Skin epidermis (tissue), 12 donors: Measurements from ENCODE around the gene TRIM72.
A peak's percentile ranks its signal among the peaks of the same experiment; 100 is the strongest.
"Not testable (repeated sequence)": the region's sequence is repeated elsewhere in the genome, so short reads cannot be mapped to it uniquely, and the experiment has no call there.

Experiments used
- H3K27ac ChIP-seq, 21 experiments: fragments of 200-600 bp; sonication (generic) in 11 of 21; one replicate each; pipeline ENCODE4 v1.5.0; 2020; ENCODE audit warnings: mild to moderate bottlenecking in 3 of 21, inconsistent platforms in 2 of 21, moderate library complexity in 2 of 21
- H3K4me3 ChIP-seq, 7 experiments: fragments of 200-600 bp; sonication (generic) in 2 of 7; one replicate each; pipeline ENCODE4 v1.5.0; 2020; ENCODE audit warnings: inconsistent platforms in 2 of 7, mild to moderate bottlenecking in 2 of 7, moderate library complexity in 1 of 7

The TRIM72 gene

DNA sequence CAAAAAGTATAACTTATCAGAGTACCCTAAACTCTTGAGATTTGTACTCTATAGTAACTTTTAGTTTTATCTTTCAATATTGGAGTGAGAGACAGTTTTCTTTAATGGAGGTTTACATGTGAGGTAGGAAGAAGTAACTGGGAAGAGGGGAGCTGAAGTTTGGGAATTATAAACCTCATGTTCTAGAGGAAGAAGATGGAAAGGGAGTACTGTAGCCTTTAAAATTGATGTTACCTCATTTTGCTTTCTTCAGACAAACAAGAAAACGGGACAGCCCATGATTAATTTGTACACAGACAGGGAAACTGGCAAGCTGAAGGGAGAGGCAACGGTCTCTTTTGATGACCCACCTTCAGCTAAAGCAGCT lies 24.5 kb upstream of the TRIM72 start:
- H3K27ac ChIP-seq, result no peak overlapping the region
- no peak overlapping the region for H3K4me3 ChIP-seq

DNA sequence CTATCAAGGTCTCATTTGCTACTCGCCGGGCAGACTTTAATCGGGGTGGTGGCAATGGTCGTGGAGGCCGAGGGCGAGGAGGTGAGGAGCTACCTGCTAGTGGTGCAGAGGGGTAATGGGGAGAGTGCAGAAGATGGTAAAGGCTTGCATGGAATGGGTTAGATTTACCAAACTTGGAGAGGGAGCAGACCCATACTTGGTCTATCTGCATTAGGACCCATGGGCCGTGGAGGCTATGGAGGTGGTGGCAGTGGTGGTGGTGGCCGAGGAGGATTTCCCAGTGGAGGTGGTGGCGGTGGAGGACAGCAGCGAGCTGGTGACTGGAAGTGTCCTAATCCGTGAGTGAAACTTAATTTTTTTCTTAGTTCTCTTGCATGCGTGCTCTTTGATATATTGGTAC lies 23.9 kb upstream of the TRIM72 start:
- H3K4me3 ChIP-seq, result no peak overlapping the region

DNA sequence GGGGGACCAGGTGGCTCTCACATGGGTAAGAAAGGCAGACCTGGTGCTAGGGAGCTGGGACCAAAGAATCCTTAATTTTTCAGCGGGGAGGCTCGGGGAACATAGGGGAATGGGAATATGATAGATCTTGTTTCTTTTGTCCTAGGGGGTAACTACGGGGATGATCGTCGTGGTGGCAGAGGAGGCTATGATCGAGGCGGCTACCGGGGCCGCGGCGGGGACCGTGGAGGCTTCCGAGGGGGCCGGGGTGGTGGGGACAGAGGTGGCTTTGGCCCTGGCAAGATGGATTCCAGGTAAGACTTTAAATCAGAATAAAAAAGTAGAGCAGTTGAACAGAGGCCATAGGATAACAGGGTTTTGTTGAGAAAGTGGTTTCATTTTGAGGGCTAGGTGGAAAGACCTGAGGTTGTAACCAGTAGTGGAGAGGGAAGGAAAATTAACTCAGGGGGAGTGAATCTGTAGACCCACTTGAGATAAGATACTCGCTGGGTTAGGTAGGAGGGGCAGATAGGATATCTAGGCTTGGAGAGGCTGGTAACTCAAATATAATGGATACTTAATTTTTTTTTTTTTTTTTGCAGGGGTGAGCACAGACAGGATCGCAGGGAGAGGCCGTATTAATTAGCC lies 23.0 kb upstream of the TRIM72 start:
- Histone ChIP-seq H3K4me3 (no peak overlapping the region), H3K27ac (no peak overlapping the region)

More for the DNA sequence above, 23.9 kb upstream of the TRIM72 start:
- no peak overlapping the region for H3K27ac ChIP-seq

DNA sequence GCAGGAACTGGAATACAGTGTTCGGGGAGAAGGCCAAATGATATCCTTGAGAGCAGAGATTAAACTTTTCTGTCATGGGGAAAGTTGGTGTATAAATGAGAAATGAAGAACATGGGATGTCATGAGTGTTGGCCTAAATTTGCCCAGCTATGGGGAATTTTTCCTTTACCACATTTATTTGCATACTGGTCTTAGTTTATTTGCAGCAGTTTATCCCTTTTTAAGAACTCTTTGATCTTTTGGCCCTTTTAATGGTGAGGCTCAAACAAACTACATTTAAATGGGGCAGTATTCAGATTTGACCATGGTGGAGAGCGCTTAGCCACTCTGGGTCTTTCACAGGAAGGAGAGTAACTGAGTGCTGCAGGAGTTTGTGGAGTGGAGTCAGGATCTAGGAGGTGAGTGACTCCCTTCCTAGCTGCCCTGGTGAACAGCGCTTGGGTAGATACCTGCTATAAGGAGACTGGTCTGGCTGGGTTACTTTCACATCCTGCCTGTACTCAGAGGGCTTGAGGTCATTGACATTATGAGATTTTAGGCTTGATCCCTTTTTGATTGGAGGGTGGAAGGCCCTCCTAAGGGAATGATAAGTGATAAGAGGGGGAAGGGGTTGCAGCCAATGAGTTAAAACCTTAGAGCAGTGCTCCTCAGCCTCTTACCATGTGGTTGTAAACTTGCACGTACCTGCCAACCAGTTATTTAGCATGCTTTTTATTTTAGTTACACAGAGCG lies 22.1 kb upstream of the TRIM72 start:
- no peak overlapping the region for H3K4me3 ChIP-seq
- H3K27ac ChIP-seq, result no peak overlapping the region

DNA sequence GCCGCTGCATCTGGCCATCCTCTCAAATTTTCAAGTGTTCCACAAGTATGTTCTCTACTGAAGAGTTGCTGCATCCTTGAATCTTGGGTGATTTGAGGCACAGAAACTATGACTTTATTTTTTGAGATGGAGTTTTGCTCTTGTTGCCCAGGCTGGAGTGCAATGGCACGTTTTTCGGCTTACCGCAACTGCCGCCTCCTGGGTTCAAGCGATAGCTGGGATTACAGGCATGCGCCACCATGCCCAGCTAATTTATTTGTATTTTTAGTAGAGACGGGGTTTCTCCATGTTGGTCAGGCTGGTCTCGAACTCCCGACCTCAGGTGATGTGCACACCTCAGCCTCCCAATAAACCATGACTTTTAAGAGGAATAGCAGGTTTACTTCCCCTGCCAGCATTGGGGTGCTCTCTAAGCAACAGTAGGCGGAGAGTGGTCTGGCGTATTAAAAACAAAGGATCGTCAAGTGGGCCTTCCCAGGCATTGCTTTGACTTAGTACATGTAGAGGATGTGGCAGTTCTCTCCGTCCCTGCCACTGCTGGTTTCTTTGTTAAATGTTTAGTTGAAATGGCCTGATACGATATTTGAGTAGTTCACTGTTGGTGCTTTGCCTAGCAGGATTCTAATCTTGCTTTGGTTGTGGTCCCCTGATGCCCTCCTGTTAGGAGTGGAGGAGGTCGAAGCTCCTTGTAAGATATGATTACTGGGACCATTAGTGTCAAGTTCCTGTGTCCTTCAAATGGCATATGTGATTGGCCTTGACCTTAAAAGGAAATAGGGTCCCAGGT lies 20.9 kb upstream of the TRIM72 start:
- no peak overlapping the region for H3K4me3 ChIP-seq

DNA sequence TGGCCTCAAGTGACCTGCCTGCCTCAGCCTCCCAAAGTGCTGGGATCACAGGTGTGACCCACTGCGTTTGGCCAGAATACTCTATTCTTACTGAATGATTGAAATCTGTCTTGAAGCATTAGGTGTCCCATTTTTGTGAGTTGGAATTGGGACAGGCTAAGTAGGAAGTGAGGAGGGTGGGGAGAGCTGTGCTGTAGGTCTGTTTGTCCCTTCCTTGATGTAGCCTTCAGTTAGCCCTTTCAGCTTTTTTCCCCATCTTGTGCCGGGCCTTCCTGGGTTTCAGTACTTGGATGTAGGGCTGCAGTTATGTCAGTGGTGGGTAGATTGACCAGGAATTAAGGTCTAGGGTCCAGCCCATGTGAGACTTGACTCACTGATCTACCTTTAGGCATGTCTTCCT lies 20.0 kb upstream of the TRIM72 start:
- H3K4me3 ChIP-seq, result no peak overlapping the region
- H3K27ac ChIP-seq, result no peak overlapping the region

More for the DNA sequence above, 20.9 kb upstream of the TRIM72 start:
- H3K27ac ChIP-seq, result no peak overlapping the region

DNA sequence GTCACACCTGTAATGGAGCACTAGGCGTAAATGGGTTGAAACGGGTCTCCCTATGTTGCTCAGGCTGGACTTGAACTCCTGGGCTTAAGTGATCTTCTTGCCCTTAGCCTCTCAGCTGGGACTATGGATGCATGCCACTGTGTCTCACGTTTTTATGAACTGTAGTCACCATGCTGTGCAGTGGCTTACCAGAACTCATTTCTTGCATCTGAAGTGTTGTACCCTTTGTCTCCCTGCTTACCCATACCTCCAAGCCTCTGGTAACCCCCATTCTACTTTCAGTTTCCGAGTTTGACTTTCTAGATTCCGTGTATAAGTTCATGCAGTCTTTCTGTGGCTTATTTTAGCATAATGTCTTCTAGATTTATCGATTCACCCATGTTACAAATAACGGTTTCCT lies 19.0 kb upstream of the TRIM72 start:
- Histone ChIP-seq H3K4me3 (no peak overlapping the region), H3K27ac (no peak overlapping the region)

DNA sequence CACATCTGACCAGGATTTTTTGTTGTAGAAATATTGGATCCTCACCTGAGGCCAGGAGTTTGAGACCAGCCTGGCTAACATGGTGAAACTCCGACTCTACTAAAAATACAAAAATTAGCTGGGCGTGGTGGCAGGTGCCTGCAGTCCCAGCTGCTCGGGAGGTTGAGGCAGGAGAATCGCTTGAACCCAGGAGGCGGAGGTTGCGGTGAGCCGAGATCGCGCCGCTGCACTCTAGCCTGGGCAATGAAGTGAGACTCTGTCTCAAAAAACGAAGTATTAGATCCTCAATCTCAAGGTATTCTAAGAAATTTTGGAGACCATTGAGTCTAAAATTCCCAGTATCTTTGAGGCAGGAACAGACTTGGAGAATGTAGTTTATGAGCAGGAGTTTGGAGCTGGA lies 18.1 kb upstream of the TRIM72 start:
- H3K4me3 ChIP-seq, H3K27ac ChIP-seq: not testable (repeated sequence)

DNA sequence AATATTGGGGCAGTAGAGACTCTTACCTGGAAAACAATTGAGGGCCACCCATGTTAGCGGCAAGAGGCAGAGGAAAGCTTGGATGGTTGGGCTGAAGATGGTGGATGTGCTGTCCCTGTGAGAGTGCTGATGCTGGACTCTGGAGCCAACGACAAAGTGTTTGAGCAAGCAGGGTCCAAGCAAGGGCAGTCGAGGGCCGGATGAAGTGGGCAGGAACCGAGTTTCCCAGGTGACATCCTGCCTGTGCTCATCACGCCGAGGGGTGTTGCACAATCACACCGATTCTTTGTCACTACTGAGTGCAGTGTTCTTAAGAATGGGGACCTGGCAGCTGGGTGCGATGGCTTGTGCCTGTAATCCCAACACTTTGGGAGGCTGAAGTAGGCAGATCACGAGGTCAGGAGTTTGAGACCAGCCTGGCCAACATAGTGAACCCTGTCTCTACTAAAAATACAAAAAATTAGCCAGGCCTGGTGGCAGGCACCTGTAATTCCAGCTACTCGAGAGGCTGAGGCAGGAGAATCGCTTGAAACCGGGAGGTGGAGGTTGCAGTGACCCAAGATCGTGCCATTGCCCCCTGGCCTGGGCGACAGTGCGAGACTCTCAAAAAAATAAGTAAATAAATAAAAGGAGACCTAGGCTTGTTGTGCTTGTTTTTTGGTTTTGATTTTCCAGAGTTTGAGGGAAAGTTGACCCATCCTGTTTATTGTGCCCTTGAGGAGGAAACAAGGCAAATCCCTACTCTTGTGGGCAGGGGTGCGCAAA lies 17.4 kb upstream of the TRIM72 start:
- Histone ChIP-seq H3K4me3 (no peak overlapping the region), H3K27ac (no peak overlapping the region)

DNA sequence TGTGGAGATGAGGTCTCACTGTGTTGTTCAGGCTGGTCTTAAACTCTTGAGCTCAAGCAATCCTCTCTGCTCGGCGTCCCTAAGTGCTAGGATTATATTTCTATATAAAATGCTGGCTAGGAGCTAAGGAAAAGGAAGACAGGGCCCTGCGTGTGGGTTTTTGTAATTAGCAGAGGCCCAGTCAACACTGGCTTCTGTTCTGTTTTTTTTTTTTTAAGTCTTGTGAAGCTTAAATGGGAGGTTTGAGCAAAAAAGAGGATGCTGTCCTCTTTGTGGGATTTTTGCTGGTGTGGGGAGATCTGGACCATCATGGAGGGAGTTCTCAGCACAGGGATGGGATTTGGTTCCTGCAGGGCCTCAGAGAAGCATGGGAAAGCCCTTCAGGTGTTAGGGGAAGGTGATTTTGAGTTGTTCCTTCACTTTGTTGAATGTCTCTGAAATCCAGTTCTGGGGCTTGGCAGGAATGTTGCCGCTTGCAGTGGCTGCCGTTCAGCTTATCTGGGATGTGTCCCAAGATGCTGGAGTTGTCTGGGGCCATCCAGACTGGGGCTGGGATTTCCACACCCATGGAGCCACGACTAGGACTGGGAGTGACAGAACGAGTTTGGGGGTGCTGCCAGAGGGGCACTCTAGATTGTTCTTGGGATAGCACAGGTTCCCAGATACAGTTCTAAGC lies 15.6 kb upstream of the TRIM72 start:
- Histone ChIP-seq H3K4me3 (no peak overlapping the region), H3K27ac (peak overlapping the region in 4 of 21 experiments; percentile 9 to 37 (median 16))

DNA sequence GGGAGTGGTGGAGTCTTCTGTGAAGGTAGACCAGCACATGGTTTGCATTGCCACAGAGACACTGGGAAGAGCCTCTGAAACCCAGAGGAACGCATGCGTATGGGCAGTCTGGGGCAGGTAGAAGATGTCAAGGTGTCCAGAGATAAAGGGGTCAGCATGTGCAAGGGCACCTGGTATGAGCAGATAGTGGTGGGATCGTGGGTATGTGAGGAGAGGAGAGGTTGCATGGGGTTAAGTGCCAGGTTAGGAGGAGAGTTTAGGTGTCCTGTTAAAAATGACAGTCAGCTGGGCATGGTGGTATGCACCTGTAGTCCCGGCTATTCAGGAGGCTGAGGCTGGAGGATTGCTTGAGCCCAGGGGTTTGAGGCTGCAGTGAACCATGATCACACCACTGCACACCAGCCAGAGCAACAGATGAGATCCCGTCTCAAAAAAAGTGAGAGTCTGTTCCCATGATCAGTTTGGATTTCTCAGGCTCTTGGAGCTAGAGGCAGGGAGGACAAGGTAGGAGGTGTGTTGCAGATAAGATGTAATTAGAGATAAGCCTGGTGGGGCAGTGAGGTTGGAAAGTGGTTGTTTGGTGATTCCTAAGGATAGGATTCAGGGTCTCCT lies 14.4 kb upstream of the TRIM72 start:
- peak overlapping the region in 3 of 21 experiments; percentile 6 to 10 (median 6) for H3K27ac ChIP-seq
- no peak overlapping the region for H3K4me3 ChIP-seq

DNA sequence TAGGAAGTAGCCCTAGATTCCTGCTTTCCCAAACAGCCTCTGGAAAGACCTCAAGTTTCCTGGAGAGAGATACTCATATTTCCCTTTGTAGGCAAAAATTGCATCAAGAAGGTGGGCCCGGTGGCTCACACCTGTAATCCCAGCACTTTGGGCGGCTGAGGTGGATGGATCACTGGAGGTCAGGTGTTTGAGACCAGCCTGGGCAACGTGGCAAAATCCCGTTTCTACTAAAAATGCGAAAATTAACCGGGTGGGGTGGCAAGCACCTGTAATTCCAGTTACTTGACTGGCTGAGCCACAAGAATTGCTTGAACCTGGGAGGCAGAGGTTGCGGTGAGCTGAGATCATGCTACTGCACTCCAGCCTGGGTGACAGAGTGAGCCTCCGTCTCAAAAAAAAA lies 13.8 kb upstream of the TRIM72 start:
- peak overlapping the region in 3 of 21 experiments; percentile 6 to 10 (median 9) for H3K27ac ChIP-seq
- H3K4me3 ChIP-seq, result not testable (repeated sequence)

DNA sequence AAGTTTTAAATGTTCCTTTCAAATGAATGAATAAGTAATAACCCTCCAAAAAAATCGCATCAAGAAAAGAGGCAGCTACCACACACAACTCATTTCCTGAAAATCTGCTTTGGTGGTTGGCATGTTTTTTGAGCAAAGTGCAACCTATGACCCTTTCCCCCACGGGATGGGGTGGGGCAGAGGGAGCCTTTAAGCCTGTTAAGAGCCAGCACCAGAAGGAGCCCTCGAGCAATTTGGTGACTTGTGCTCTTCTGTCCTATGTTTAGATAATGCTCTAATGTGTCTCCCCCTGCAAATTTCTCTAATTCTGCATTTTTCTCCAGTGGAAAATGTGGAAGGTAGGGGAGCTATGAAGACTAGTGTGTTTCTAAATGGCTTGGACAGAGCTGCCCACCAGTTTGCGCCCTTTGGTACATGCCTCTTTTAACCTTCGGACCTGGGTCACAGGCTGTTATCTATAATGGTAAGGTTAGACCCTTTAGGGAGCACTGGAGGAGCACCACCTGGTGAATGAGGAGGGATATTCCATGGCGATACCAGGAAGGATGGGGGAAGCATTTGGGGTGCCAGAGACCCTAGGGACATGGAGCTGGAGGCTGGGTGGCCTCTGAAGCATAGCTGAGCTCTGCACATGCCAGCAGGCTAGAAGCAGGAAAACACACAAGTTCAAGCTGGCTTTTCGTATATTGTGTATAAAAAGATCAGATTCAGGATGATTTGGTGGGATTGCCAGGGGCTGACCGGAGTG lies 12.9 kb upstream of the TRIM72 start:
- H3K27ac ChIP-seq, result peak overlapping the region in 19 of 21 experiments; percentile 73 to 96 (median 86)
- H3K4me3 ChIP-seq, result peak overlapping the region; percentile 64 to 85 (median 71)

DNA sequence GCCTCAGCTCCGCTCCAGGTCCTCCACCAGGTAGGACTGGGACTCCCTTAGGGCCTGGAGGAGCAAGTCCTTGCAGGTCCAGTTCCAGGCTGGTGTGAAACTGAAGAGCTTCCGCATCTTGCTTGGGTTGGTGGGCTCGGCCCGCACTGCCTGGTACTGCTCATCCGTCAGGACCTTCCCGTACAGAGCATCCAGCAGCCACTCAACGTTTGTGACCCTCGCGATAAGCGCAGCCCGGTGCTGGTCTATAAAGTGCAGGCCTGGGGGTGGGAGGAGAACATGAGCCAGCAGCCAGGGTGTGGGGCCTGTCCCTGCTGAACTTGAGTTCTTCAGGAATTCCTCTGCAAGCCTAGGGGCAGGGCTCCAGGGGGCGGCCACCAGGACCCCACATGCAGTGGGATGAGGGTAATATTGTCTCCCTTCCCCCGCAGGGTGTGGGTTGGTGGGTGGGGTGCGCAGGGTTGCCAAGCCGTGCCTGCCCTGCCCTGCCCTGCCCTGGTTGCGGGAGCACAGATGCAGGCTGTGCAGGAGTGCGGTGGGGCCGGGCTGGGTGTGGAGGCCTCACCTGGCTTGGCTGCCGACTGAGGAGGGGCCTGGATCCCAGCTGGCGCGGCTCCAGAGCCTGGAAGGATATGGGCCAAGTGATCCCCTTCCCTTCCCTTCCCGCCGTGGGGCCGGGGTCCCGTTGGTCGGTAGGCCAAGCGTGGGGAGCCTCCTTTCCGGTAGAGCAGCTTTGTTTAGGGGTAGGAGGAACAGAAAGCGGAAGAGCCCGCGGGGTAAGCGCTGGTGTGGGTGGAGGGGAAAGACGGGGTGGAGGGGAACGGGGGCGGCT lies 12.1 kb upstream of the TRIM72 start:
- H3K27ac ChIP-seq, result peak overlapping the region; percentile 8 to 96 (median 86)
- peak overlapping the region; percentile 64 to 85 (median 71) for H3K4me3 ChIP-seq

DNA sequence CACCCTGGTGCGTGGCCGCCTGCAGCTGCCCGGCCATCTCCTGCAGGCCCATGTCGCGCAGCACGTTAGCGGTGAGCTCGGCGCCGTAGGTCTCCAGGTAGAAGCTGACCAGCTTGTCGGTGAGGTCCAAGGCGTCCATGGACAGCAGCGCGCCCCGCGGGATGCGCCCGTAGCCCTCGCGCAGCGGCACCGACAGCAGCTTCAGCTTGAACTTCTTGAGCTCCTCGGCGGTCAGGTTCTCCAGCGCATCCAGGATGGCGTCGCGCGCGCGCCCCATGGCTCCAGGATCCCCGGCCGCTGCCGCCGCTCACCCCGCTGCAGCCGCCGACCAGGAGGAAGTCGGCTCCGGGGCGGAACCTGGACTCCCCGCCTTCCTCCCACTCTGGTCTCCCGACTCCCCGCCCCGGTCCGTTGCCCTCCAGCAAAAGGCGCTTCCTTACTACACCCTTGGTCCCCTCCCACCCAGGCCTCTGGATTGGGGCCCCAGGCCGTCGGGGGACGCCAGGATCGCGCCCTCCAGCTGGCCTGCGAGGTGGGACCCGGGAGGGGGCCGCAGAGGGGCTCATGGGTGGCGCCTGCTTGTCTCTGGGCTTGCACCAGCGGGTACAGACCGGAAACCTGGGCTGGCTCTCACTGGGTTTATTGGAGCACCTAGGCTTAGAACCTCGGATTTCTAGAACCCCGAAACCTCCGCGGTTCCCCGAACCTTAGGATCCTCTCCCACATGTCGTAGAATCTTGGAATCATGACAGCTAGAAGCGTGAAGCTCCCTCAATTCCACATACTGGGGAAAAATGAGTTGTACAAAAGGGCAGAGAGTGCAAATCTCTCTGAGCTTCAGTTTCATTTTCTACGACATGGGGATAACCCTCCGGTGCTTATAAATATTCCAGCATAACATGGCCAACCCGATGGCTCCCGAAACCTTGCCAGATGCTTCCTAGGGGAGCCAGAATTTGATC lies 11.2 kb upstream of the TRIM72 start, which contains the start of gene PYCARD:
TSS of gene PYCARD (minus strand) at position 347 of the 962 bp plus-strand sequence. CDS start at position 277, 70 bp downstream.
- peak within 1 kb of the TSS; percentile 64 to 85 (median 71) for H3K4me3 ChIP-seq
- H3K27ac ChIP-seq, result peak within 1 kb of the TSS; percentile 8 to 96 (median 86)
